Fibroblast of the aortic adventitia (primary cell): Measurements from ENCODE around the gene TOB1. TPM values are rescaled to one million over a fixed set of nuclear protein-coding genes. Genes with fewer than 3 reads are reported as not detected.
"Not testable (repeated sequence)": the region's sequence is repeated elsewhere in the genome, so short reads cannot be mapped to it uniquely, and the experiment has no call there.

Experiments used
- DNase-seq: peaks from one replicate; pipeline ENCODE4 v3.0.0-alpha.2; 2010; ENCODE audit warnings: low read depth
- H3K4me3 ChIP-seq: 2 replicates; pipeline ENCODE4 v1.5.1; 2011; ENCODE audit warnings: low read depth, mild to moderate bottlenecking, control low read depth, low read length, moderate library complexity
- total RNA-seq: library from RNA; depleted of rRNA; stranded (reverse); fragments of >200 nt; gene quantifications from 2 replicates; pipeline ENCODE4 v1.2.3, GENCODE V29; 2012; ENCODE audit warnings: low replicate concordance
- TF ChIP-seq, protein P1 (sequence below): IDR thresholded peaks from 2 replicates; pipeline ENCODE4 v1.5.1; 2011; ENCODE audit warnings: mild to moderate bottlenecking, low read length, control low read depth, inconsistent platforms; ENCODE audit not compliant: insufficient read depth

Gene TOB1
- total RNA-seq, 1 donor = 21.1 TPM

DNA sequence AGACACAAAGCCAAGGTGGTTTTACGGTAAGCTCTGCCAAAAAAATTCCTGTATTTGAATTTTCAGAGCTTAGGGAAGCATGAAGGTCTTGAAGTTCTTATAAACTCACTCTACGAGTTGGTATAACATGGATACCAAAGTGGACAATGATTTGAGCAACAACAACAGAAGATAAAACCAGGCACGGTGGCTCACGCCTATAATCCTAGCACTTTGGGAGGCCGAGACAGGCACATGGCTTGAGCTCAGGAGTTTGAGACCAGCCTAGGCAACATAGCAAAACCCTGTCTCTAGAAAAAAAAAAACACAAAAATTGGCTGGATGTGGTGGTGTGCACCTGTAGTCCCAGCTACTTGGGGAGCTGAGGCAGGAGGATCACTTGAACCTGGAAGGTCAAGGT lies 12.9 kb upstream of the TOB1 start:
- DNase-seq = no peak
- TF ChIP-seq, protein P1, sequence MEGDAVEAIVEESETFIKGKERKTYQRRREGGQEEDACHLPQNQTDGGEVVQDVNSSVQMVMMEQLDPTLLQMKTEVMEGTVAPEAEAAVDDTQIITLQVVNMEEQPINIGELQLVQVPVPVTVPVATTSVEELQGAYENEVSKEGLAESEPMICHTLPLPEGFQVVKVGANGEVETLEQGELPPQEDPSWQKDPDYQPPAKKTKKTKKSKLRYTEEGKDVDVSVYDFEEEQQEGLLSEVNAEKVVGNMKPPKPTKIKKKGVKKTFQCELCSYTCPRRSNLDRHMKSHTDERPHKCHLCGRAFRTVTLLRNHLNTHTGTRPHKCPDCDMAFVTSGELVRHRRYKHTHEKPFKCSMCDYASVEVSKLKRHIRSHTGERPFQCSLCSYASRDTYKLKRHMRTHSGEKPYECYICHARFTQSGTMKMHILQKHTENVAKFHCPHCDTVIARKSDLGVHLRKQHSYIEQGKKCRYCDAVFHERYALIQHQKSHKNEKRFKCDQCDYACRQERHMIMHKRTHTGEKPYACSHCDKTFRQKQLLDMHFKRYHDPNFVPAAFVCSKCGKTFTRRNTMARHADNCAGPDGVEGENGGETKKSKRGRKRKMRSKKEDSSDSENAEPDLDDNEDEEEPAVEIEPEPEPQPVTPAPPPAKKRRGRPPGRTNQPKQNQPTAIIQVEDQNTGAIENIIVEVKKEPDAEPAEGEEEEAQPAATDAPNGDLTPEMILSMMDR = no peak

DNA sequence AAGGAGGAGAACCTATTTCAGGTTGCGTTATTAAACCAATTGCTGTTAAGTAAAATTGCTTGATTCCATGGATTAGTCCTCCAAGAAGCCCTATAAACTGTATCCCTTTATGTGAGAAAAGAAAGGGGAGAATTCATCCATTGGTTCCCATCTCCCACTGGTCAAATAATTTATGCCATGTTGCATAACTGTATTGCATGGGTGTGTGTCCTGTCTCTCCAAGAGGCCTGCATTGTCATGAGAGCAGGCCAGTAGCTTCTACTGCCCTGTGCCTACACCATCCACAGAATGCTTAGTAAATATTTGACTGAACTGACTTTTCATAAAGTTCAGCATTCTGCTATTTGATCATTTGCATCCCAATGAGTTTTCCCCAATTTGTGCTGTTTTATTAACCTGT lies 11.7 kb upstream of the TOB1 start:
- no peak for DNase-seq
- no peak overlapping the region for H3K4me3 ChIP-seq
- TF ChIP-seq, protein P1 = no peak

More for the DNA sequence above, 12.9 kb upstream of the TOB1 start:
- H3K4me3 ChIP-seq = no peak overlapping the region

DNA sequence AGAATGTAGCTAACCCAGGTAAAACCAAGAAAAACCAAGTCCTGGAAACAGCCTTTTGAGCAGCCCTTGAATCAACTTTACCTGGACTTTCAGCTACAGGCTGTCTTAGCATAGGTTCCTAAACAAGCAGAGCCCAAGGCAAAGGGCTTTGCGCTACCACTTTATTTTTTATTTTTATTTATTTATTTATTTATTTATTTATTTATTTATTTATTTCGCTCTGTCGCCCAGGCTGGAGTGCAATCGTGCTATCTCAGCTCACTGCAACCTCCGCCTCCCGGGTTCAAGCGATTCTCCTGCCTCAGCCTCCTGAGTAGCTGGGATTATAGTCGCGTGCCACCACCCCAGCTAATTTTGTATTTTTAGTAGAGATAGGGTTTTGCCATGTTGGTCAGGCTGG lies 10.9 kb upstream of the TOB1 start:
- not testable (repeated sequence) for DNase-seq, H3K4me3 ChIP-seq

DNA sequence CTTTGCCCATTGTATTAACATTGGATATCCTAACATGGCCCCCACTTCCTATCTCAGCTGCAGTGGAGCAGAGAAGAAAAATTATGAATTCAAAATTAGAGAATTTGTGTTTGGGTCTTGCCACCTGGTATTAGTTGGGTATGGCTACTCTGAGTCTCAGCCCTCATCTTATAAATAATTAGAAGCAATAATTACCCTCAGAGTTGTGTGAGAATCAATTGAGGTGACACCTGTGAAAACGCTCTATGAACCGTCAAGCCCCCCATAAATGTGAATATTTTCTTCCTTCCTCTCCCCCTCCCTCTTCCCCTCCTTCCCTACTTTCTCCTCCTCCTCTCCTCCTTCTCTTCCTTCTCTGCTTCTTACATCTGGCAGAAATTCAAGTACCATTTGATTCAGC lies 8.9 kb upstream of the TOB1 start:
- no peak overlapping the region for H3K4me3 ChIP-seq
- no peak for DNase-seq
- TF ChIP-seq, protein P1 = no peak

DNA sequence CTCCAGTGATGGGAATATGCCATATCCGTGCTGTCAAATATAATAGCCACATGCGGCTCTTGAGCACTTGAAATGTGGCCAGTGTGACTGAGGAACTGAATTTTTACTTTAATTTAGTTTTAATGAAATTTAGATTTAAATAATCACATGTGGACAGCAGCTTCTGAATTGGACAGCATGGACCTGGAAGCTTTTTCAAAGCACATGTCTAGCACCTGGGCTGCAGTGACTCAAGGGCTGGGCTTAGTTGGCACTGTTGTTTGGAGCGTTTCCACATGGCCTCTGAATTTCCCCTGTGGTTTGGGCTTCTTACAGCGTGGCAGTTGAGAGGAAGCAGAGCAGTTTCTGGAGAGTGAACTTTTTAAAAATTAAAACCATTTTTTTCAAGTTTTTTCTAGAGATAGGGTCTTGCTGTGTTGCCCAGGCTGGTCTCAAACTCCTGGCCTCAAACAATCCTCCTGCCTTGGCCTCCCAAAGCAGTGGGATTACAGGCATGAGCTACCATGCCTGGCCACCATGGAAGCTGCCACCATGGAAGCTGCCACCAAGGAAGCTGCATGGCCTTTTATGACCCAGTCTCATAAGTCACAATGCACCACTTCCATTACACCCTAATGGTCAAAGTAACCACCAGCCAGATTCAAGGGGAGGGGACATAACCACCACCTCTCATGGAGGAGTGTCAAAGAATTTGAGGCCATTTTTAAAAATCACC lies 6.7 kb upstream of the TOB1 start:
- peak; percentile 84 for DNase-seq
- TF ChIP-seq, protein P1 = no peak

DNA sequence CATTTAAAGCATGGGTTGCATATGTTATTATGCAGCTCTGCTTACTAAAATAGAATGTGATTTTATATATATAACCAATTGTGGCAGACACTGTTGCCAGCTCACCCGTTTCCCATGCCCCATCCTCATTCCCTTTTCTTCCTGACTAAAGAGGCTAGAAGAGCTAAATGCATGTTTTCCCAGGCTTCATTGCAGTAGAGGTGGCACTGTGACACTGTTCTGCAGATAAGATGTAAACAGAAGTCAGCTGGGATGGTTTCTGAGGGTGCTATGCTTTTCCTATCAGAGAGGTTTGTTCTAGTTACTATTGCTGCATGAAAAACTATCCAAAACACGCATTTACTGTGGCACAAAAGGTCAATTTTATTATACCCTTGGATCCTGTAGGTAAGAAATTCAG lies 5.7 kb upstream of the TOB1 start:
- no peak overlapping the region for H3K4me3 ChIP-seq
- DNase-seq = no peak
- TF ChIP-seq, protein P1 = no peak

More for the DNA sequence above, 6.7 kb upstream of the TOB1 start:
- H3K4me3 ChIP-seq = no peak overlapping the region

DNA sequence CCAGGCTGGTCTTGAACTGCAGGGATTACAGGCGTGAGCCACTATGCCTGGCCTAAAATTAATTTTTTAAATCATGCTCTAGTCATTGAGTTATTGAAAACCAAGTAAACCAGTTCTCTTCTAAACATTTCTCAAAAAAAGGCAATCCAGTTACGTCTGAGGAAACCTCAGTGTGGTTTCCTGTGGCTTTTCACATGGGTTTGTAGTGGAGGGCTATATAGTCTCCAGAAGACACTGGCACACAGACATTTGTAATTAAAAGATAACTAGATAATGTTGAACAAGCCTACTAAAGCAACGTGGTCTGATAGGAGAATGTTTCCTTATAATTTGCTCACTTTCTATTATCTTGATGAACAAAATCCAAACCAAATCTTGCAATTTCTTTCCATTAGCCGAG lies 5.2 kb upstream of the TOB1 start:
- H3K4me3 ChIP-seq = no peak overlapping the region
- no peak for DNase-seq
- TF ChIP-seq, protein P1 = no peak
